ENCODE measurements around the gene ACTN1. TPM values are rescaled to one million over a fixed set of nuclear protein-coding genes. Genes with fewer than 3 reads are reported as not detected.
A peak's percentile ranks its signal among the peaks of the same experiment; 100 is the strongest.

ACTN1 gene
- polyA plus RNA-seq, 3 donors, result 41.4 to 75.0 (median 69.4) TPM

GRCh38 chr14:68960123-68960522 lies 19.0 kb downstream of the ACTN1 start:
- Histone ChIP-seq H3K9me3 (replicated peaks in 1 of 2; ENCODE audit: control insufficient read depth in 1 of 2, insufficient read depth in 1 of 2, low read length in 2 of 2) (no peaks in the 10 kb centered on the region), H3K27me3 (ENCODE audit: control insufficient read depth in 2 of 2, insufficient read depth in 2 of 2, low read length in 2 of 2) (no peaks in the 10 kb centered on the region), H3K36me3 (replicated peaks in 1 of 2; ENCODE audit: control insufficient read depth in 1 of 2, insufficient read depth in 2 of 2, low read length in 2 of 2) (peaks cover 3 to 17% of the 10 kb centered on the region in 2 donors), H3K27ac (ENCODE audit: low read depth in 1 of 2, low read length in 2 of 2) (no peak overlapping the region), H2AFZ (ENCODE audit: insufficient read depth, low read depth, low read length, poor library complexity, severe bottlenecking) (no peak overlapping the region), H3K4me1 (ENCODE audit: control insufficient read depth in 1 of 2, insufficient read depth in 2 of 2, low read length in 2 of 2) (peaks cover 28 to 34% of the 10 kb centered on the region in 2 donors), H3K4me2 (replicated peaks; ENCODE audit: extremely low read depth, low read length, poor library complexity, severe bottlenecking) (no peak overlapping the region), H3K79me2 (ENCODE audit: insufficient read depth, low read length) (peaks cover 100% of the 10 kb centered on the region), H3K9ac (ENCODE audit: insufficient read depth, low read length, poor library complexity, severe bottlenecking) (no peak overlapping the region), H3K4me3 (replicated peaks in 1 of 3; ENCODE audit: low read depth in 2 of 3, low read length in 3 of 3) (no peak overlapping the region), H4K20me1 (ENCODE audit: insufficient read depth, low read length) (peaks cover 83% of the 10 kb centered on the region)
- peaks cover 61% of the 10 kb centered on the region for H3K4me1 Mint-ChIP-seq
- peaks cover 31 to 49% of the 10 kb centered on the region in 2 donors for H3K36me3 Mint-ChIP-seq
- TF ChIP-seq CTCF (IDR thresholded peaks at IDR 0.05), result no peak
- WGBS (ENCODE audit: insufficient coverage), result no CpG with 5 or more reads among the region's 3 CpGs
- DNase-seq, result no peak
- H3K4me3 Mint-ChIP-seq, result no peak overlapping the region
- H3K27ac Mint-ChIP-seq, result peak overlapping the region in 2 of 7 donors; percentile 19 to 57
- peaks cover 0 to 1% (median 0%) of the 10 kb centered on the region in 7 donors for H3K9me3 Mint-ChIP-seq
- intact Hi-C loops (cut with micrococcal nuclease), result no loop called here
- H3K27me3 Mint-ChIP-seq (ENCODE audit: low read depth in 3 of 3), result peaks cover 0 to 2% (median 0%) of the 10 kb centered on the region in 3 donors

GRCh38 chr14:68959035-68959434 lies 20.1 kb downstream of the ACTN1 start:
- Mint-ChIP-seq H3K36me3 (peaks cover 31 to 40% of the 10 kb centered on the region in 2 donors), H3K27me3 (ENCODE audit: low read depth in 3 of 3) (peaks cover 0 to 2% (median 0%) of the 10 kb centered on the region in 3 donors), H3K27ac (peak overlapping the region in 3 of 7 donors; percentile 30 to 54 (median 53)), H3K4me3 (no peak overlapping the region), H3K4me1 (peaks cover 59% of the 10 kb centered on the region), H3K9me3 (peaks cover 0 to 1% (median 0%) of the 10 kb centered on the region in 7 donors)
- intact Hi-C loops (cut with micrococcal nuclease), result loop anchor here in 1 of 2 donors (5.0 kb wide), 1 partner anchor 37 kb away; no protein-coding TSS in a partner anchor
- no peak for TF ChIP-seq CTCF (IDR thresholded peaks at IDR 0.05)
- Histone ChIP-seq H3K79me2 (ENCODE audit: insufficient read depth, low read length) (peaks cover 100% of the 10 kb centered on the region), H3K36me3 (replicated peaks in 1 of 2; ENCODE audit: control insufficient read depth in 1 of 2, insufficient read depth in 2 of 2, low read length in 2 of 2) (peaks cover 0 to 6% of the 10 kb centered on the region in 2 donors), H4K20me1 (ENCODE audit: insufficient read depth, low read length) (peaks cover 75% of the 10 kb centered on the region), H3K9me3 (replicated peaks in 1 of 2; ENCODE audit: control insufficient read depth in 1 of 2, insufficient read depth in 1 of 2, low read length in 2 of 2) (no peaks in the 10 kb centered on the region), H2AFZ (ENCODE audit: insufficient read depth, low read depth, low read length, poor library complexity, severe bottlenecking) (no peak overlapping the region), H3K27me3 (ENCODE audit: control insufficient read depth in 2 of 2, insufficient read depth in 2 of 2, low read length in 2 of 2) (no peaks in the 10 kb centered on the region), H3K9ac (ENCODE audit: insufficient read depth, low read length, poor library complexity, severe bottlenecking) (no peak overlapping the region), H3K4me2 (replicated peaks; ENCODE audit: extremely low read depth, low read length, poor library complexity, severe bottlenecking) (no peak overlapping the region), H3K27ac (ENCODE audit: low read depth in 1 of 2, low read length in 2 of 2) (peak overlapping the region in 1 of 2 donors; percentile 47), H3K4me3 (replicated peaks in 1 of 3; ENCODE audit: low read depth in 2 of 3, low read length in 3 of 3) (no peak overlapping the region), H3K4me1 (ENCODE audit: control insufficient read depth in 1 of 2, insufficient read depth in 2 of 2, low read length in 2 of 2) (peaks cover 28 to 34% of the 10 kb centered on the region in 2 donors)
- DNase-seq, result no peak
- WGBS (ENCODE audit: insufficient coverage), result 43% methylated on average over 3 of the region's 4 CpGs

All from CD14-positive monocyte (primary cell).